Kidney (tissue), 14 donors: Measurements from ENCODE around the gene COG7. TPM values are rescaled to one million over a fixed set of nuclear protein-coding genes. Genes with fewer than 3 reads are reported as not detected.

Experiments used
- DNase-seq, 5 donors: peaks; one replicate each; pipeline ENCODE4 v3.0.0-alpha.2; 2013 to 2020
- FAIRE-seq: peaks from 2 replicates; lab custom pipeline; 2012; peaks lifted over from hg19 to GRCh38; lab: Jason Lieb, UNC
- H3K27ac ChIP-seq, 2 donors: one replicate each; pipeline ENCODE4 v1.7.0; 2013; ENCODE audit warnings: low read depth in 2 of 2, low read length in 2 of 2, inconsistent platforms in 1 of 2
- H3K27me3 ChIP-seq: one replicate; pipeline ENCODE4 v1.7.1; 2013; ENCODE audit warnings: low read length, inconsistent platforms; ENCODE audit not compliant: control insufficient read depth, insufficient read depth
- H3K36me3 ChIP-seq, 3 donors: one replicate each; pipeline versions ENCODE4 v1.7.0 to v1.7.1; 2013; ENCODE audit warnings: low read length in 3 of 3, control low read depth in 1 of 3, inconsistent platforms in 1 of 3; ENCODE audit not compliant: insufficient read depth in 3 of 3, control insufficient read depth in 2 of 3
- H3K4me1 ChIP-seq, 3 donors: one replicate each; pipeline versions ENCODE4 v1.7.0 to v1.7.1; 2013; ENCODE audit warnings: low read length in 3 of 3, inconsistent platforms in 1 of 3, low read depth in 1 of 3; ENCODE audit not compliant: control insufficient read depth in 2 of 3, insufficient read depth in 2 of 3
- H3K4me3 ChIP-seq, 3 donors: one replicate each; pipeline versions ENCODE4 v1.7.0 to v1.8.1; 2013; ENCODE audit warnings: low read length in 3 of 3, control low read depth in 1 of 3, inconsistent platforms in 1 of 3
- H3K9ac ChIP-seq, 3 donors: one replicate each; pipeline versions ENCODE4 v1.7.0 to v1.7.1; 2013; ENCODE audit warnings: low read length in 3 of 3, control low read depth in 1 of 3, inconsistent platforms in 1 of 3
- H3K9me3 ChIP-seq, 3 donors: one replicate each; pipeline versions ENCODE4 v1.7.0 to v1.7.1; 2013; ENCODE audit warnings: low read length in 3 of 3, control low read depth in 1 of 3, inconsistent platforms in 1 of 3; ENCODE audit not compliant: control insufficient read depth in 2 of 3, insufficient read depth in 1 of 3
- intact Hi-C: fragments of 100-400 bp; cut with DNase I; formaldehyde crosslinking; loops from one replicate; pipeline ENCODE4 v1.11.1; 2022
- polyA plus RNA-seq: library from polyadenylated mRNA; stranded (reverse); fragments of 350-450 nt; fragmentation: Illumina TruSeq; extraction: RNeasy Lipid Tissue Mini Kit (QIAGEN cat#74804); gene quantifications from one replicate; pipeline ENCODE4 v1.2.3, GENCODE V29; 2014; ENCODE audit warnings: low read depth, low replicate concordance; ENCODE audit not compliant: insufficient read depth
- total RNA-seq: library from RNA; stranded (reverse); fragmentation: NEBNext Ultra II Directional; extraction: Animal tissue kit (Norgen Biotek cat#: 25700); gene quantifications from one replicate; pipeline ENCODE4 v1.2.1, GENCODE V29; 2021
- TF ChIP-seq, protein P1 (sequence below): IDR thresholded peaks from 3 replicates; pipeline ENCODE4 v1.5.1; 2012; ENCODE audit warnings: mild to moderate bottlenecking, moderate library complexity, borderline replicate concordance; ENCODE audit not compliant: insufficient read depth; ENCODE audit errors: extremely low read depth
- donor health status: control.
- donor health status: control.
- donor health status: control.
- donor health status: control.
- donor health status: control.
- donor health status: DM: yes; HTN: yes; CAD: no.
- donor health status: Normal renal cell carcinoma (clear cell type).

COG7 gene
- total and polyA plus RNA-seq, 2 donors from 2014 or later, result 25.2 to 27.0 TPM

DNA sequence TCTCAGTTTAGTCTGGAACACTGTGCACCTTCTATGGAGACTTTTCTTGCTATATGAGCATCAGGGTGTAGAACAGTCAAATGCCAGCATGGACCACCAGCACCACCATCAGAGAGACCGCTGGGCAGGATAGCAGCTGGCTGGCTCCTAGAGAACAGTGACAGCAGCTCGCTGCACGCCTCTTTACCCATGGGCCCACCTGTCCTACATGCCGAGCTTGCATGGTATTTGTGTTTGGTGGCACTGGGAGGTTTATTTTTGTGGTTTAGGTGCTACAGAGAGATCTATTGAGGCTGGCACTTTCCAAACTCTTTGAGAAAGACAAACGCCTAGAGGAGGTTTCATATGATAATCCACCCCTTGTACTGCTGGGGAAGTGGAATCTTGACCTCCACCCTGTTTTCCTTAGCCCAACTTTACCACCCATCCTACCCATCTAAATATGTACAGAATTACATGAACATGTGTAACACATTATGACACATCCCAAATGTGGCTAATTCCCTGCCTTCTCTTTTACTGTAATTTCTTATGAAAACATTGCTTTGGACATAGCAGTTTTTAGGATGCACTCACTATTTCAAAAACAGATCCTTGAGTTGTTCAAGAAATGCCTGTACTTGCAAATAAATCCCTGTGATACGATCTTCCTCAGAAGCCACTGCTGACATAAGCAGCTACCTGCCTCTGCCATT, 46.3 kb downstream of the COG7 start:
- DNase-seq (no peak), FAIRE-seq (no peak)
- Histone ChIP-seq H3K36me3 (peaks cover 8 to 33% (median 16%) of the 10 kb centered on the region in 3 donors), H3K4me1 (peaks cover 0 to 3% (median 0%) of the 10 kb centered on the region in 3 donors), H3K9ac (no peak overlapping the region), H3K4me3 (peak overlapping the region in 1 of 3 donors; percentile 2), H3K27me3 (no peaks in the 10 kb centered on the region), H3K27ac (no peak overlapping the region), H3K9me3 (no peaks in the 10 kb centered on the region)
- intact Hi-C loops, result no loop called here
- TF ChIP-seq, protein P1, sequence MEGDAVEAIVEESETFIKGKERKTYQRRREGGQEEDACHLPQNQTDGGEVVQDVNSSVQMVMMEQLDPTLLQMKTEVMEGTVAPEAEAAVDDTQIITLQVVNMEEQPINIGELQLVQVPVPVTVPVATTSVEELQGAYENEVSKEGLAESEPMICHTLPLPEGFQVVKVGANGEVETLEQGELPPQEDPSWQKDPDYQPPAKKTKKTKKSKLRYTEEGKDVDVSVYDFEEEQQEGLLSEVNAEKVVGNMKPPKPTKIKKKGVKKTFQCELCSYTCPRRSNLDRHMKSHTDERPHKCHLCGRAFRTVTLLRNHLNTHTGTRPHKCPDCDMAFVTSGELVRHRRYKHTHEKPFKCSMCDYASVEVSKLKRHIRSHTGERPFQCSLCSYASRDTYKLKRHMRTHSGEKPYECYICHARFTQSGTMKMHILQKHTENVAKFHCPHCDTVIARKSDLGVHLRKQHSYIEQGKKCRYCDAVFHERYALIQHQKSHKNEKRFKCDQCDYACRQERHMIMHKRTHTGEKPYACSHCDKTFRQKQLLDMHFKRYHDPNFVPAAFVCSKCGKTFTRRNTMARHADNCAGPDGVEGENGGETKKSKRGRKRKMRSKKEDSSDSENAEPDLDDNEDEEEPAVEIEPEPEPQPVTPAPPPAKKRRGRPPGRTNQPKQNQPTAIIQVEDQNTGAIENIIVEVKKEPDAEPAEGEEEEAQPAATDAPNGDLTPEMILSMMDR, result no peak

DNA sequence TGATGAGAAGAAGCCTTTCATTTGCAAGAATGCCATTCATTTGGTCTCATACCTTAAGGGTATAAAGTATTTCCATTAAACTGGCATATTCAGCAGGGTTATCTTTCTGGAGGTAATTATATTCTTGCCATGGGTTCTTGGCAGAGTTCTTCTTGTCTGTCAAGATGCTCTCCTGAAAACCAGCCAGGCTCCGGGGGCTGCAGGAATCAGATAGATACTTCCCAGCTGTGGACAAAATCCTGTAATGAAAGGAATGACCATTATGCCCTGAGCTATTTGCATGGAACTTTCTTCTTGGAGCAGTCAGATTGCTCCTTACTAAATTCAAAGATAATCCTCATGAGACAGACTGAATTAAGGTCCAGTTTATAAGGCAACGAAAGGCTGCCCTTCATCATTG, 47.0 kb downstream of the COG7 start:
- peaks cover 0 to 3% (median 0%) of the 10 kb centered on the region in 3 donors for H3K4me1 ChIP-seq
- peaks cover 11 to 33% (median 16%) of the 10 kb centered on the region in 3 donors for H3K36me3 ChIP-seq
- H3K27me3 ChIP-seq, result no peaks in the 10 kb centered on the region

DNA sequence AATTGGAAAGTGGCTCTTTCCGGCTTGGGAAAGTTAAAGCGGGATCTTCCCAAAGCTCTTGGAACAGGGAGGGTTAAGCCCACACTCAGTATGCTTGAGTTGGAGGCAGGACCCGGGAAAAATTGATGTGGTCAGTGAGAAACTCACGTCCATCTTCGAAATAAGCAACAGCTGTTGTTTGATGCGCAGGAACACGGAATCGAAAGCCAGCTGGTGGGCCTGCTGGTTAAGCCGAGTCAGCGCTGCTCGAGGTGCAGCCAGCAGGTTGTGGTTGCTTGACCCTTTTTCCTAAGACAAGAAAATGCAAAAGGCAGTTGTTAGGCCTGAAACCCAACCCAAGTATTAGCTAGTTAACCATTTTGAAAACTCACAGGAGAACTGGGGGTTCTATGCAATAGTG, 49.4 kb downstream of the COG7 start:
- intact Hi-C loops, result no loop called here
- peaks cover 8 to 30% (median 17%) of the 10 kb centered on the region in 3 donors for H3K36me3 ChIP-seq
- H3K4me1 ChIP-seq, result peaks cover 0 to 3% (median 0%) of the 10 kb centered on the region in 3 donors
- no peak overlapping the region for H3K4me3 ChIP-seq
- H3K9ac ChIP-seq, result no peak overlapping the region
- DNase-seq (peak in 4 of 5 donors; percentile 17 to 41 (median 28)), FAIRE-seq (no peak)
- no peak overlapping the region for H3K27ac ChIP-seq
- no peaks in the 10 kb centered on the region for H3K27me3 ChIP-seq
- TF ChIP-seq, protein P1, result no peak
- no peaks in the 10 kb centered on the region for H3K9me3 ChIP-seq

More for the DNA sequence above, 47.0 kb downstream of the COG7 start:
- no peak for FAIRE-seq
- no peak overlapping the region for H3K27ac ChIP-seq
- intact Hi-C loops, result no loop called here
- DNase-seq, result no peak
- H3K9ac ChIP-seq, result no peak overlapping the region
- H3K9me3 ChIP-seq, result no peaks in the 10 kb centered on the region
- H3K4me3 ChIP-seq, result no peak overlapping the region
- TF ChIP-seq, protein P1, result no peak
